Muscle layer of colon (tissue), 2 donors: Measurements from ENCODE around the gene SLC45A2.
"Not testable (repeated sequence)": the region's sequence is repeated elsewhere in the genome, so short reads cannot be mapped to it uniquely, and the experiment has no call there.

ENCODE experiments used
- H3K27ac ChIP-seq: one replicate; pipeline ENCODE4 v1.7.0; 2013; ENCODE audit warnings: low read depth, mild to moderate bottlenecking, low read length, moderate library complexity
- H3K27me3 ChIP-seq, 2 donors: one replicate each; pipeline ENCODE4 v1.7.0; 2013; ENCODE audit warnings: low read length in 2 of 2, mild to moderate bottlenecking in 2 of 2; ENCODE audit not compliant: insufficient read depth in 2 of 2, control insufficient read depth in 1 of 2
- H3K36me3 ChIP-seq: one replicate; pipeline ENCODE4 v1.7.0; 2013; ENCODE audit warnings: mild to moderate bottlenecking, low read length; ENCODE audit not compliant: insufficient read depth
- H3K4me1 ChIP-seq: one replicate; pipeline ENCODE4 v1.7.0; 2013; ENCODE audit warnings: mild to moderate bottlenecking, low read length; ENCODE audit not compliant: insufficient read depth
- H3K4me3 ChIP-seq, 2 donors: one replicate each; pipeline ENCODE4 v1.7.0; 2013; ENCODE audit warnings: low read length in 2 of 2, low read depth in 1 of 2, mild to moderate bottlenecking in 1 of 2, moderate library complexity in 1 of 2
- H3K9ac ChIP-seq: one replicate; pipeline ENCODE4 v1.7.0; 2013; ENCODE audit warnings: low read length
- H3K9me3 ChIP-seq: one replicate; pipeline ENCODE4 v1.7.0; 2013; ENCODE audit warnings: mild to moderate bottlenecking, low read length
- donor health status: abdominal sarcoma.
- donor health status: Adenocarcinoma of cecum.

Gene SLC45A2, protein sequence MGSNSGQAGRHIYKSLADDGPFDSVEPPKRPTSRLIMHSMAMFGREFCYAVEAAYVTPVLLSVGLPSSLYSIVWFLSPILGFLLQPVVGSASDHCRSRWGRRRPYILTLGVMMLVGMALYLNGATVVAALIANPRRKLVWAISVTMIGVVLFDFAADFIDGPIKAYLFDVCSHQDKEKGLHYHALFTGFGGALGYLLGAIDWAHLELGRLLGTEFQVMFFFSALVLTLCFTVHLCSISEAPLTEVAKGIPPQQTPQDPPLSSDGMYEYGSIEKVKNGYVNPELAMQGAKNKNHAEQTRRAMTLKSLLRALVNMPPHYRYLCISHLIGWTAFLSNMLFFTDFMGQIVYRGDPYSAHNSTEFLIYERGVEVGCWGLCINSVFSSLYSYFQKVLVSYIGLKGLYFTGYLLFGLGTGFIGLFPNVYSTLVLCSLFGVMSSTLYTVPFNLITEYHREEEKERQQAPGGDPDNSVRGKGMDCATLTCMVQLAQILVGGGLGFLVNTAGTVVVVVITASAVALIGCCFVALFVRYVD

DNA sequence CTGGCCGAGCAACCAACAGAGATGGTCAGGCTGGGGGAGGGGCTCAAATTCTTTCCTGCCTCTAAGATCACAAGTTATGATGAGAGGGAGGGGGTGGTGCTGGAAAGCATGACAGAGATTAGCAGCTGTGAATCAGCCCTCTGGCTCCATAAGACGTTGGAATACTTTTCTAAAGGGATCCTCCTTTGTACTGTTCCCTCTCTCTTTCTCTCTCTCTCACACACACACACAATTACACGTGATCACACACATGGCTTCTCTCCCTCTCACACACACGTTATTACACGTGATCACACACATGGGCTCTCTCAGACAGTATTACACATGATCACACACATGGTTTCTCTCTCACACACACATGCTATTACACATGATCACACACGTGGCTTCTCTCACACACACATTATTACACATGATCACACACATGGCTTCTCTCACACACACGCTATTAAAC lies at the start of gene SLC45A2:
TSS of gene SLC45A2 (minus strand) at position 23 of the 454 bp plus-strand sequence. CDS start 110 bp downstream, outside the sequence.
- Histone ChIP-seq H3K9ac (no peak within 1 kb of the TSS), H3K4me1 (no peaks in the 10 kb centered on the region), H3K27ac (no peak within 1 kb of the TSS)

DNA sequence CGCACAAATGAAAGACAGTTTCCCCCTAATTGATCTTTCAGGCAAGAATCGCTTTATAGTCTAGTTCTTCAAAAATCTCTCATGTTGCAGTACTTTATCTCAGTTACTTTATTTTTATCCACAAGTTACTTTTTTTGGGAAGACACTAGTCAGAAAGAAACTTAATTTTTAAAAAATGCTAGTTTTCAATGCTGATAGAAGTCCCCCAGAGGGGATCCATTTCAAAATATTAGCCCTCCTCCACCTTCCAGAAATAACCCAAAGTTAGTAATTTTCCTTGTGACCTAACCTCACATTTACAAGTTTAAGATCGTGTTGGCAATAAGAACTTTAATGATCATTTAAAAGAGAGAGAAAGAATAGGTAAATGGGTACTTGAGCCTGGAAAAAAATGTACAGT lies 47.5 kb upstream of the SLC45A2 start:
- no peak overlapping the region for H3K27ac ChIP-seq
- no peaks in the 10 kb centered on the region for H3K4me1 ChIP-seq
- H3K27me3 ChIP-seq, result no peaks in the 10 kb centered on the region
- no peak overlapping the region for H3K4me3 ChIP-seq
- H3K36me3 ChIP-seq, result peaks cover 8% of the 10 kb centered on the region
- no peaks in the 10 kb centered on the region for H3K9me3 ChIP-seq
- no peak overlapping the region for H3K9ac ChIP-seq

More for the DNA sequence above, at the start of gene SLC45A2:
- no peaks in the 10 kb centered on the region for H3K9me3 ChIP-seq
- peaks cover 14% of the 10 kb centered on the region for H3K36me3 ChIP-seq
- no peak within 1 kb of the TSS for H3K4me3 ChIP-seq
- H3K27me3 ChIP-seq, result no peaks in the 10 kb centered on the region

DNA sequence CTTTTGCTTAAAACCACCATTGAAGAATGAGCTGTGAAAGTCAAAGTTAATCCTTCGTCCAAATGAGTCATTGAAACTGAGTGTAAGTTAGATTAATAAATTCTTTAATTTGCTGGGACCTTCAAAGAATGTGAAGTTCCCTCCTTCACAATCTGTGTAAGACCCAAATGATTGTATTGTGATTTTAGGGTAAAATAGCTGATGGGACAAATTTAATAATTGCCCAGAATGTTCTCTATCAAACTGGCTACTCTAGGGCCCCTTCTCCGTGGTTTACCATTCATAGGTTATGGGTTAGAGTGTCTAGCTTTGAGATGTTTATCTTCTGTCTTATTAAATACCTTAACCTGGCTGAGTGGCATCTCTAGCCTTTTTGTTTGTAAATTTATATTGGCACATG lies 46.6 kb upstream of the SLC45A2 start:
- no peak overlapping the region for H3K4me3 ChIP-seq
- no peaks in the 10 kb centered on the region for H3K9me3 ChIP-seq
- no peak overlapping the region for H3K27ac ChIP-seq
- H3K36me3 ChIP-seq, result peaks cover 8% of the 10 kb centered on the region
- no peaks in the 10 kb centered on the region for H3K27me3 ChIP-seq
- no peak overlapping the region for H3K9ac ChIP-seq
- H3K4me1 ChIP-seq, result no peaks in the 10 kb centered on the region

DNA sequence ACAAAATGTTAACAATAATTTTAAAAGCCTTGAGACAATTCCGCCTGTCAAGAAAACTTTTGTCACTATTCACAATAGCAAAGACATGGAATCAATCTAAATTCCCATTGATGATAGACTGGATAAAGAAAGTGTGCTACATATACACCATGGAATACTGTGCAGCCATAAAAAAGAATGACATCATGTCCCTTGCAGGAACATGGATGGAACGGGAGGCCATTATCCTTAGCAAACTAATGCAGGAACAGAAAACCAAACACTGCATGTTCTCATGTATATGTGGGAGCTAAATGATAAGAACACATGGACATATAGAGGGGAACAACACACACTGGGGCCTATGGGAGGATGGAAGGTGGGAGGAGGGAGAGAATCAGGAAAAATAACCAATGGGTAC lies 46.1 kb upstream of the SLC45A2 start:
- not testable (repeated sequence) for H3K27ac ChIP-seq, H3K9me3 ChIP-seq, H3K27me3 ChIP-seq, H3K4me1 ChIP-seq, H3K9ac ChIP-seq, H3K4me3 ChIP-seq, H3K36me3 ChIP-seq

DNA sequence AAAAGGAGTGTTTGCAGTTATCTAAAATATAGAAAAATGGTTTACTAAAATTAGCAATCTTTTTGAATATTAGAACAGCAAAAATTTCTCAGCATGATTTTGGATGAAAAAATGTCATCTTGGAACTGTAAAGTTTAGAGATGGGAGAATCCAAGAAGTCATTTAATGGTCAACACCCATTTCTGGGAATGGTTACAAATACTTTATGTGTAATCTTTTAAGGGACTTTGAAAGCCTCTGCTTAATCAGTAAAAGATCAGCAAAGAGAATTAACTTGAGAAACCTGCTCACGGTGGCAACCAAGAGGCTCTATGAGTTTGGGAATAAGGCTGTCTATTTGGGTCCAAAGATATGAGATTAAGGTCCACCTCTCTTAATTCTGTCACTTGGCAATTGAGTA lies 45.6 kb upstream of the SLC45A2 start:
- Histone ChIP-seq H3K9me3 (no peaks in the 10 kb centered on the region), H3K36me3 (peaks cover 3% of the 10 kb centered on the region), H3K27ac (no peak overlapping the region), H3K9ac (no peak overlapping the region), H3K4me1 (no peaks in the 10 kb centered on the region), H3K27me3 (no peaks in the 10 kb centered on the region), H3K4me3 (no peak overlapping the region)

DNA sequence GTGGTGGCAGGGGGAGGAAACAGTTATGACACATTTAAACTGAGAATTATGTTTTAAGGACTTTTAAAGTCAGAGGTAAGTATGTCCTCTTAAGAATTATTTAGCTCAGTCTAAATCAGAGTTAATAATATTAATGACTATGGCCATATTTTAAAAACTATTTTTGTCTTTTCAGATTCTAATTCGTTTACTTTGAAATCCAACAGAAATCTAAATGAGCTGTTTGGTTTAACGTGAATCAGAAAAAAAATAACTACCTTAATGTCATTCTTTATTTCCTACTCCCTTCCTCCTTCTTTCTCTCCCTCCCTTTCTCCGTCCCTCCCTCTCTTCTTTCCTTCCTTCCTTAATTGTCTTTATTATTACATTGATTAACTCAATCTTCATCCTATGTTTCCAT lies 43.9 kb upstream of the SLC45A2 start:
- H3K9me3 ChIP-seq, result no peaks in the 10 kb centered on the region
- H3K9ac ChIP-seq, result no peak overlapping the region
- peaks cover 3% of the 10 kb centered on the region for H3K36me3 ChIP-seq
- no peaks in the 10 kb centered on the region for H3K27me3 ChIP-seq
- no peaks in the 10 kb centered on the region for H3K4me1 ChIP-seq
- no peak overlapping the region for H3K27ac ChIP-seq
- H3K4me3 ChIP-seq, result no peak overlapping the region

DNA sequence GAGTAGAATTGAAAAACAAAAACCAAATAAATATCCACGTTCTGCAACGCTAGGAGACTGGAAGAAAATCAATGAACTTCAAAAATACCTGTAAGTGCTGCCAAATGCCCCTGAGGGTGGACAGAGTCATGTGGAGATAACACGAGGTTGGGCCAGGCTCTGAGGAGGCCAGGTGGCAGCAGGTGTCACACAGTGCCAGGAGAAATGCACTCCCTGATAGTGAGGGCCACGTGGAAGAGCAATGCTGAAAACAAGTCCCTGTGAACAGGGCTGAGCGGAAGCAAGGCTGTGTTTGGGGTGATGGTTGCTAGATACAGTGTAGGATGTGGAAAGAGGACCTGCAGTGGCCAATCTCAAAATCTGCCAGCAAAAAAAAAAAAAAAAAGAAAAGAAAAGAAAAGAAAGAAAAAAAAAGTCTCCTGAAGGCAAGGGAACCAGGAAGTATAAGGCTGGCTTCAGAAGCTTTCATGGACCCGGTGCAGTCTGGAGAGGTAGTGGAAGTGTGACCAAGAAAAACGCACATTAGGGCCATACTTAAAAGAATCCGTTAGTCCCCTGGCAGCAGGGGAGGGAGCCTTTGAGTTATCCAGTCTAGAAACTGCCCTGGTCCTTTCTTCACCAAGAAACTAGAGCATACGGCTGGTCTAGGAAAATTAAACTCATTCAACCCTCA lies 41.7 kb upstream of the SLC45A2 start:
- no peak overlapping the region for H3K9ac ChIP-seq
- no peaks in the 10 kb centered on the region for H3K4me1 ChIP-seq
- no peaks in the 10 kb centered on the region for H3K27me3 ChIP-seq
- no peak overlapping the region for H3K4me3 ChIP-seq
- H3K36me3 ChIP-seq, result peaks cover 6% of the 10 kb centered on the region
- H3K9me3 ChIP-seq, result no peaks in the 10 kb centered on the region
- no peak overlapping the region for H3K27ac ChIP-seq

DNA sequence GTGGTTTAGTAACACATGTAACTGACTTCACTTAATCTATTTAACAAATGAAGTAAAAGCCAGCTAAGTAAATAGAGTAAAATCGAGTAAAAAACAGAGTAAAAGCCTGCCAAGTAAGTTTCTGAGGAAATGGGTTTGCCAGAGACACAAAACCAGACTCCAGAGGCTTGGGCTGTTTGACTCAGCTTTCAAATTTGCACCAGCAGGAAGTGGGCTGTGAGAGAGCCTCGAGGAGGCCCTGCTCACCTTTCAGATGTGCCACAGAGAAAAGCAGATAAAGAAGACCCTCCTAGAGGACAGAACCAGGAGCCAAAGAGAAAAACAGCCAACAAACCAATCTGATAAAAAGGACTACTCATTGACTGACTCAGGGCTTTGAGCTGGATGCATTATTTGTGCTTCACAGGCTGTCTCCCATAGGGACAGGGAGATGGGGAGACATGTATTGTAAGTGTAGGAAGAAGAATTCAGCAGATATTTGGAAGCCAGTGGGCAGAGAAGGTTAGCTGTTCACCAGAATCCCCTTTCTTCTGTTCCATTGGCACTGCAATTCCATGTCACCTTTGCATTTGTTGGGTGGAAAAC lies 37.7 kb upstream of the SLC45A2 start:
- Histone ChIP-seq H3K9me3 (no peaks in the 10 kb centered on the region), H3K27ac (no peak overlapping the region), H3K4me3 (no peak overlapping the region), H3K27me3 (no peaks in the 10 kb centered on the region), H3K4me1 (no peaks in the 10 kb centered on the region), H3K9ac (no peak overlapping the region), H3K36me3 (peaks cover 6% of the 10 kb centered on the region)

DNA sequence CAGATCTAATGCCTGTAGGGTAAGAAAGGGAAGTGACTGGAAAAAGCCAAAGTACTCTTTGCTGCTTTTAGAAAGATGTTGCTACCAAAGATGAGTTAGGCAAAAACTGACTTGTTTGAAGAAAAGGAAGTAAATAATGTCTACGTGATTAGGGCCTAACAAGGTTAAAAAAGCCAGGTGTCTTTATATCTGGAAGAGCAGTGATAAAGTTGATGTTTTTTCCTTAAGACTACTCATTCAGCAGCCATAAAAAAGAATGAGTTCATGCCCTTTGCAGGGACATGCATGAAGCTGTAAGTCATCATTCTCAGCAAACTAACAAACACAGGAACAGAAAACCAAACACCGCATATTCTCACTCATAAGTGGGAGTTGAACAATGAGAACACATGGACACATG lies 36.8 kb upstream of the SLC45A2 start:
- peaks cover 1% of the 10 kb centered on the region for H3K4me1 ChIP-seq
- H3K27ac ChIP-seq, result no peak overlapping the region
- no peak overlapping the region for H3K4me3 ChIP-seq
- peaks cover 6% of the 10 kb centered on the region for H3K36me3 ChIP-seq
- H3K27me3 ChIP-seq, result no peaks in the 10 kb centered on the region
- no peaks in the 10 kb centered on the region for H3K9me3 ChIP-seq
- no peak overlapping the region for H3K9ac ChIP-seq

DNA sequence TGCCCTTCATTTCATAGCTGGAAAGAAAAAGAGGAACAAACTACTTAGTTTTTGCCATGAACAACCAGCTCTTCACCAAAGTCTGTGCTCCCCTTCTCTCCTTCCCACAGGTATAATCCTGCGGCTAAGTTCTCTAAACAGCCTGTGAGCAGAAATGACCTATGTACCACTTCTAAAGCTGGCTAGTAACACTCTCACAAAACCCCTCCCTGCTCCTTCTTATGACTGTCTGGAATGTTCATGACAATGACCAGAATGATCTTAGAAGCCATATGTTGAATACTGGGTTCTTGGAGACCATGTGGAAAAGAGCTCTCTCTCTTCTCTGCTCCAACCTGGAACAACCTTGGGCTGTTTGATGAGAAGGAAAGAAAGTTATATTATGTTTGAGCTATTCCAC lies 36.2 kb upstream of the SLC45A2 start:
- Histone ChIP-seq H3K4me1 (peaks cover 8% of the 10 kb centered on the region), H3K9me3 (no peaks in the 10 kb centered on the region), H3K4me3 (no peak overlapping the region), H3K9ac (no peak overlapping the region), H3K36me3 (peaks cover 6% of the 10 kb centered on the region), H3K27ac (no peak overlapping the region), H3K27me3 (no peaks in the 10 kb centered on the region)

DNA sequence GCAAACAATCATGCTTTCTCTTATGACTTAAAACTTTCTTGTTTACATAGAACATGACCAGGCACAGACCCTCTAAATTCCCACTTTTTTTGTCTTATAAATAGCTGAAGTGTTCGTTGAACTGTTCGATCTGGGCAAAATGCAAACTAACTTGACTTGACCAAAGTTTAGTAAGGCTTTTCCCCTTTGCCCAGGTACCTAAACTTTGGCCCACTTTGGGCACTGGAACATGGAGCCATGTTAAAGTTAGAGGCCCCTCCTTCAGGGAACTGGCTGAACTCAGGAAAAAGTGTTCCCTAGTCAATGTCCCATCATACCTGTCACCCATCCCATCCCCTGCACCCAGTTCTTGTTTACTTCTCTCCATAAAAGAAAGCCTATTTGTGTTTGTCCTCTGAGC lies 32.8 kb upstream of the SLC45A2 start:
- H3K4me3 ChIP-seq, result no peak overlapping the region
- H3K9ac ChIP-seq, result no peak overlapping the region
- H3K9me3 ChIP-seq, result no peaks in the 10 kb centered on the region
- H3K4me1 ChIP-seq, result peaks cover 10% of the 10 kb centered on the region
- H3K27me3 ChIP-seq, result no peaks in the 10 kb centered on the region
- H3K36me3 ChIP-seq, result no peaks in the 10 kb centered on the region
- H3K27ac ChIP-seq, result no peak overlapping the region
